ENCODE data around the gene ATP10A. TPM values are rescaled to one million over a fixed set of nuclear protein-coding genes. Genes with fewer than 3 reads are reported as not detected.

The ATP10A gene, protein sequence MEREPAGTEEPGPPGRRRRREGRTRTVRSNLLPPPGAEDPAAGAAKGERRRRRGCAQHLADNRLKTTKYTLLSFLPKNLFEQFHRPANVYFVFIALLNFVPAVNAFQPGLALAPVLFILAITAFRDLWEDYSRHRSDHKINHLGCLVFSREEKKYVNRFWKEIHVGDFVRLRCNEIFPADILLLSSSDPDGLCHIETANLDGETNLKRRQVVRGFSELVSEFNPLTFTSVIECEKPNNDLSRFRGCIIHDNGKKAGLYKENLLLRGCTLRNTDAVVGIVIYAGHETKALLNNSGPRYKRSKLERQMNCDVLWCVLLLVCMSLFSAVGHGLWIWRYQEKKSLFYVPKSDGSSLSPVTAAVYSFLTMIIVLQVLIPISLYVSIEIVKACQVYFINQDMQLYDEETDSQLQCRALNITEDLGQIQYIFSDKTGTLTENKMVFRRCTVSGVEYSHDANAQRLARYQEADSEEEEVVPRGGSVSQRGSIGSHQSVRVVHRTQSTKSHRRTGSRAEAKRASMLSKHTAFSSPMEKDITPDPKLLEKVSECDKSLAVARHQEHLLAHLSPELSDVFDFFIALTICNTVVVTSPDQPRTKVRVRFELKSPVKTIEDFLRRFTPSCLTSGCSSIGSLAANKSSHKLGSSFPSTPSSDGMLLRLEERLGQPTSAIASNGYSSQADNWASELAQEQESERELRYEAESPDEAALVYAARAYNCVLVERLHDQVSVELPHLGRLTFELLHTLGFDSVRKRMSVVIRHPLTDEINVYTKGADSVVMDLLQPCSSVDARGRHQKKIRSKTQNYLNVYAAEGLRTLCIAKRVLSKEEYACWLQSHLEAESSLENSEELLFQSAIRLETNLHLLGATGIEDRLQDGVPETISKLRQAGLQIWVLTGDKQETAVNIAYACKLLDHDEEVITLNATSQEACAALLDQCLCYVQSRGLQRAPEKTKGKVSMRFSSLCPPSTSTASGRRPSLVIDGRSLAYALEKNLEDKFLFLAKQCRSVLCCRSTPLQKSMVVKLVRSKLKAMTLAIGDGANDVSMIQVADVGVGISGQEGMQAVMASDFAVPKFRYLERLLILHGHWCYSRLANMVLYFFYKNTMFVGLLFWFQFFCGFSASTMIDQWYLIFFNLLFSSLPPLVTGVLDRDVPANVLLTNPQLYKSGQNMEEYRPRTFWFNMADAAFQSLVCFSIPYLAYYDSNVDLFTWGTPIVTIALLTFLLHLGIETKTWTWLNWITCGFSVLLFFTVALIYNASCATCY (N-terminal part only)
- total RNA-seq: 10 to 100 TPM in 1 of 2 donors, 1 to 10 TPM in 1; 5.6 to 14.3 TPM

DNA sequence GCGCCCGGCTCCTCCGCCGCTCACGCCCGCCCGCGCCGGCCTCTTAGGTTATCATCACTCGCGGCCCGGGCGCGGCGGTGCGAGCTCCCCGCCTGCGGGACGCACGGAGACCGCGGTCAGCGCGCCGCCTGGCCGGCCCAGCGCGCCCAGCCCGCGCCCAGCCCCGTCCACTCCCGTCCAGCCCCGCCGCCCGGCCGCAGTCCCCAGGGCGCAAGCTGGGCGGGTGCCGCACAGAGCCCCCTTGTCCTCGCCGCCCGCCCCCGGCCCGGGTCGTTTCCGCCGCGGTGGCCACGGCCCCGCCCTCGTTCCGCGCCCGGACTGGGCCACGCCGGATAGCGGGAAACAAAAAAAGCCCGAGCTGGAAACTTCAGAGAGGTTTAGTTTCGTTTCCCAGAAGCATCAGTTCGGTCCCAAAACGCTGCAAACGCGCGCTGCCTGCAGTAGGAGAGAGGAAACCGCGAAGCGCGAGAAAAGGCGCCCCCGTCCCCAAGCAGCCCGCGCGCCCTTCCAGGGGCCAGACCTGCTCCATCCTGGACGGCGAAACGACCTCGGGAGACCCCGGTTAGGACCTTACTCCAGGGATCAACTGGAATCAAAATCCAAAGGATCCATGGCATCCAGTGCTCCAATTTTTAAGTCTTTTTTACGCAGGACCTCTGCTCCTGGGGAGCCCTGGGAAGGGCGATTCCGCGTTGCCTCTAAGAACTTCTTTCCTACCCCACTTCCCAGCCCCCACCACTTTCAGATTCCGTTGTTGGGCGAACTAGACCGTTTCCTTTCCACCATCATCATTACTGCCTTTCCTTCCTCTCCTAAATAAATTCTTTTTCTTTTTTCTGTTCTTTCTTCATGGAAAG, at the start of gene ATP10A:
TSS of gene ATP10A (minus strand) at position 217 of the 857 bp plus-strand sequence. CDS start 231 bp downstream, outside the sequence.
- WGBS: 7% methylated on average over 45 of the region's 85 CpGs
- no peak for DNase-seq (ENCODE audit: low spot score)
- no peaks in the 10 kb centered on the region for H3K27me3 ChIP-seq (replicated peaks; ENCODE audit: insufficient read depth)
- intact Hi-C loops (cut with DNase I): loop anchor here (5.0 to 10.0 kb wide), 3 partner anchors 61 to 221 kb away; no protein-coding TSS in a partner anchor
- TF ChIP-seq POLR2AphosphoS5 (IDR thresholded peaks at IDR 0.05) (no peak), CTCF (IDR thresholded peaks at IDR 0.05) (no peak), POLR2A (IDR thresholded peaks at IDR 0.05) (no peak)
- H3K36me3 ChIP-seq: no peaks in the 10 kb centered on the region
- H3K9me3 ChIP-seq: no peaks in the 10 kb centered on the region
- peaks cover 5% of the 10 kb centered on the region for H3K4me1 ChIP-seq (replicated peaks)
- peak within 1 kb of the TSS; percentile 66 to 72 for H3K27ac ChIP-seq
- peak within 1 kb of the TSS; percentile 49 to 56 for H3K4me3 ChIP-seq

DNA sequence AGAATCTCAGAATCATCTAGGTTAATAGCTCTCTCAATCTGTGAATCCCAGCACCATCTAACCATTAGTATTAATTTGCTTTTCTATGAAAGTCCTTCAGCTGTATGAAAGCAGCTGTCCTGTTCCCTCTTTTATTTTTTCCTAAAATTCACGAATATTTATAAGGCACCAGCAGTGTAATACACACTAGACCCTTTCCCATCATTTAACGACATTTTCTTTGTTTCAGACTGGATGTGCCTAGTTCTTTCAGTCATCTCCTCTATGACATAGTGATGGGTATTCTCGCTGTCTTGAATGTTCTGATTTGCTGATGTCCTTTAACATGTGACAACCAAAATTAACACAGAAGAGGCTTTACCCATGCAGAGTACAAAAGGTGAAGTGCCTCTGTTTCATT, 48.9 kb upstream of the ATP10A start:
- Histone ChIP-seq H3K9me3 (no peaks in the 10 kb centered on the region), H3K27me3 (replicated peaks; ENCODE audit: insufficient read depth) (no peaks in the 10 kb centered on the region), H3K36me3 (no peaks in the 10 kb centered on the region), H3K4me3 (no peak overlapping the region), H3K27ac (no peak overlapping the region), H3K4me1 (replicated peaks) (no peaks in the 10 kb centered on the region)
- 87% methylated on average over 3 of the region's 3 CpGs for WGBS
- TF ChIP-seq CTCF (IDR thresholded peaks at IDR 0.05): no peak
- no peak for TF ChIP-seq POLR2A (IDR thresholded peaks at IDR 0.05)
- TF ChIP-seq POLR2AphosphoS5 (IDR thresholded peaks at IDR 0.05): no peak
- DNase-seq (ENCODE audit: low spot score): no peak
- intact Hi-C loops (cut with DNase I): no loop called here

DNA sequence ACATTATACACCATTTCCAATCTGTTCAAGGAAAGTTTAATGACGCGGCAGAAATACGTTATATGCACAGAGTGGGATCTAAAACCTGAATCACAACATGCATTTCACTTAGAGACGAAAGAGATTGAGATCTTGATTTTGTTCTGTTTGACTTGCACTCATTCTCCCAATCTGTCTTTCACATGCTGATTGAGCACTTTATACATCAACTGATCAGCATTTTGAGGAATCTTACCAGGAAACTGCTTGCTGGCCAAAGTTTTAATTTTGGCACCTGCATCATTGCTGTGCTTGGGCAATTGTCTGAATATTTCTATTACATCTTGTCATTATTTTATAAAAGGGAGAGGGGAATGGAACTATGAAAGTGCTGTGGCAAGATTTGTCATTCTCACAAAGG, 47.7 kb upstream of the ATP10A start:
- TF ChIP-seq CTCF (IDR thresholded peaks at IDR 0.05): no peak
- TF ChIP-seq POLR2AphosphoS5 (IDR thresholded peaks at IDR 0.05): no peak
- TF ChIP-seq POLR2A (IDR thresholded peaks at IDR 0.05): no peak
- Histone ChIP-seq H3K27ac (no peak overlapping the region), H3K27me3 (replicated peaks; ENCODE audit: insufficient read depth) (no peaks in the 10 kb centered on the region), H3K4me1 (replicated peaks) (no peaks in the 10 kb centered on the region), H3K36me3 (no peaks in the 10 kb centered on the region), H3K4me3 (no peak overlapping the region), H3K9me3 (no peaks in the 10 kb centered on the region)
- no peak for DNase-seq (ENCODE audit: low spot score)
- intact Hi-C loops (cut with DNase I): no loop called here
- 82% methylated on average over 4 of the region's 4 CpGs for WGBS

DNA sequence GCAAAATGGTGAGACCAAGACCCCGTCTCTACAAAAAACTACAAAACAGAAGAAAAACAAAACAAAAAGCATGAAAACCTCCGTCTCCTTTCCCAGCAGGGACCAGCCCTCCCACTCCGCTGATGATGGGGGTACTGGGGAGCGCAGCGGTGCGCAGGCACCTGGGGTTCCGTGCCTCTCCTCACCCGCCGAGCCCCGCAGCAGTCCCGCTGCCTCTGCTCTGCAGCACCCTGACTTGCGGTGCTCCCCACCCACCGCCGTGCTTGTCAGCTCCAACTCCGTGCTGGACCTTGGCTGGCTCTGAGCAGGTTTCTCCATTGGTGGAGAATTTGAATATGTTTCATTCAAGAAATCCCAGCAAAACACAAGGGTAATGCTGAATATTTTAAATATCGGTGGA, 46.7 kb upstream of the ATP10A start:
- H3K27ac ChIP-seq: no peak overlapping the region
- WGBS: 96% methylated on average over 16 of the region's 16 CpGs
- no peaks in the 10 kb centered on the region for H3K4me1 ChIP-seq (replicated peaks)
- no peak overlapping the region for H3K4me3 ChIP-seq
- DNase-seq (ENCODE audit: low spot score): no peak
- H3K27me3 ChIP-seq (replicated peaks; ENCODE audit: insufficient read depth): no peaks in the 10 kb centered on the region
- H3K36me3 ChIP-seq: no peaks in the 10 kb centered on the region
- no peak for TF ChIP-seq CTCF (IDR thresholded peaks at IDR 0.05)
- TF ChIP-seq POLR2AphosphoS5 (IDR thresholded peaks at IDR 0.05): no peak
- TF ChIP-seq POLR2A (IDR thresholded peaks at IDR 0.05): no peak
- intact Hi-C loops (cut with DNase I): no loop called here
- H3K9me3 ChIP-seq: no peaks in the 10 kb centered on the region
